VCaP (cell line): Measurements from ENCODE around the gene EID3.

Experiments
- H3K27ac ChIP-seq: fragments of 450-650 bp; 2 replicates; pipeline ENCODE4 v1.5.1; 2017
- CTCF ChIP-seq: fragments of 450-650 bp; conservative IDR thresholded peaks from 2 replicates; pipeline ENCODE4 v1.5.1; 2017; ENCODE audit warnings: mild to moderate bottlenecking, moderate library complexity

EID3 gene

GRCh38 chr12:104347374-104348075 lies 44.0 kb downstream of the EID3 start:
- TF ChIP-seq CTCF: no peak
- no peak overlapping the region for H3K27ac ChIP-seq

GRCh38 chr12:104348283-104348993 lies 44.9 kb downstream of the EID3 start:
- TF ChIP-seq CTCF: no peak
- no peak overlapping the region for H3K27ac ChIP-seq

GRCh38 chr12:104348994-104349494 lies 45.5 kb downstream of the EID3 start:
- TF ChIP-seq CTCF: no peak

GRCh38 chr12:104350211-104351056 lies 46.9 kb downstream of the EID3 start:
- TF ChIP-seq CTCF: no peak
- no peak overlapping the region for H3K27ac ChIP-seq

More at GRCh38 chr12:104348994-104349494, 45.5 kb downstream of the EID3 start:
- no peak overlapping the region for H3K27ac ChIP-seq

- H3K27ac ChIP-seq: no peak overlapping the region
- TF ChIP-seq CTCF: no peak
These were observed 47.8 kb downstream of the EID3 start for GRCh38 chr12:104351057-104351983.

GRCh38 chr12:104352106-104352713 lies 48.7 kb downstream of the EID3 start:
- H3K27ac ChIP-seq: no peak overlapping the region
- TF ChIP-seq CTCF: no peak
